Activated T-cell treated with anti-CD3 and anti-CD28 coated beads for 24 hours (primary cell): ENCODE results near the gene PCDHGA2.
"Not testable (repeated sequence)": the region's sequence is repeated elsewhere in the genome, so short reads cannot be mapped to it uniquely, and the experiment has no call there.

Experiments
- DNase-seq: peaks from one replicate; pipeline ENCODE4 v3.0.0-alpha.2; 2020; ENCODE audit warnings: low read depth

The PCDHGA2 gene

GRCh38 chr5:141349917-141350619 is 11.5 kb downstream of the PCDHGA2 start, which contains the start of gene PCDHGB1:
Gene PCDHGB1, plus strand, starts transcription at chr5:141350099. Its CDS starts 162 bp downstream, at chr5:141350261.
- no peak for DNase-seq

GRCh38 chr5:141351591-141351990 is 13.0 kb downstream of the PCDHGA2 start:
- DNase-seq: no peak

DNA sequence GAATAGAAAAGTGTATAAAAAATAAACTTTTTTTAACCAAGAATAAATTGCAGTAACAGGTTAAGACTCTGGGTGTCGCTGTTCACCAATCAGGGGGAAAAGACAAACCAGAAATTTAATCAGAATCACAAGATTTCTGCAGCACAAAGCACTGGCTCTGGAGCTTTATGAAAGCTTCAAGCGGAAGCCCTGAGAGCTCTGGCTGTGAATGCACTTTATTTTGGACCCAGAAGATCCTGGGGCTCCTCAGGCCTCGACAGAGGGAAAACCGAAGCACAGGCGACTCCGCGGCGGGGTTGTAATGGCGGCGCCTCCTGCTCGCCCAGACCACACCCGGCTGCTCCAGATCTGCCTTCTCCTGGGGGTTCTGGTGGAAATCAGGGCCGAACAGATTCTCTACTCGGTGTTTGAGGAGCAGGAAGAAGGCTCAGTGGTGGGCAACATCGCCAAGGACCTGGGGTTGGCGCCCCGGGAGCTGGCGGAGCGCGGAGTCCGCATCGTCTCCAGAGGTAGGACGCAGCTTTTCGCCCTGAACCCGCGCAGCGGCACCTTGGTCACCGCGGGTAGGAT is 16.4 kb downstream of the PCDHGA2 start, which contains the start of gene PCDHGA4:
TSS of gene PCDHGA4 (plus strand) at position 122 of the 570 bp plus-strand sequence. CDS start at position 209, 87 bp downstream.
- no peak for DNase-seq

- DNase-seq: no peak
Observed at GRCh38 chr5:141355641-141356040, 17.1 kb downstream of the PCDHGA2 start.

GRCh38 chr5:141356133-141356532 is 17.6 kb downstream of the PCDHGA2 start:
- DNase-seq: no peak

GRCh38 chr5:141356950-141357349 is 18.4 kb downstream of the PCDHGA2 start:
- DNase-seq: no peak

DNA sequence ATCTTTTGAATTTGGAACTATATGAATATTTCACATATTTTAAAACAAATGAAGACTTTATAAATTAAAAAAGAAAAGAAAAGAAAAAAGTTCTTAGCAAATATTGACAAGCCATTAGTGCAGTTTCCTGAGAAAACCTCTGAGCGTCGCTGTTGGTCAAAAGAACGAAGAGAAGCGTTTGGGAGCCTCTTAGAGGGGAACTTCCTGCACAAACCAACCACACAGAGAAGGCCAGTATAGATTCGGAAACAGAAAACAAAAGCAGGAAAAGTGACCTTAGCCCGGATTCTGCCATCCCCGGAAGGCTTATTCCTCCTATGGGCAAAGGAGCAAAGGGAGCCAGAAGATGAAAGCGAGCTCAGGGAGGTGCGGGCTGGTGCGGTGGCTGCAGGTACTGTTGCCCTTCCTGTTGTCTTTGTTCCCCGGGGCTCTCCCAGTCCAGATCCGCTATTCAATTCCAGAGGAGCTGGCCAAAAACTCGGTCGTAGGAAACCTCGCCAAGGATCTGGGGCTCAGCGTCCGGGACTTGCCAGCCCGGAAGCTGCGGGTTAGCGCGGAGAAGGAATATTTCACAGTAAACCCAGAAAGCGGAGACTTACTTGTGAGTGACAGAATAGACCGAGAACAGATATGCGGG is 21.3 kb downstream of the PCDHGA2 start, which contains the start of gene PCDHGB2:
TSS of gene PCDHGB2 (plus strand) at position 205 of the 637 bp plus-strand sequence. CDS start at position 347, 142 bp downstream.
- no peak for DNase-seq

GRCh38 chr5:141360685-141361084 is 22.1 kb downstream of the PCDHGA2 start:
- DNase-seq: no peak

DNA sequence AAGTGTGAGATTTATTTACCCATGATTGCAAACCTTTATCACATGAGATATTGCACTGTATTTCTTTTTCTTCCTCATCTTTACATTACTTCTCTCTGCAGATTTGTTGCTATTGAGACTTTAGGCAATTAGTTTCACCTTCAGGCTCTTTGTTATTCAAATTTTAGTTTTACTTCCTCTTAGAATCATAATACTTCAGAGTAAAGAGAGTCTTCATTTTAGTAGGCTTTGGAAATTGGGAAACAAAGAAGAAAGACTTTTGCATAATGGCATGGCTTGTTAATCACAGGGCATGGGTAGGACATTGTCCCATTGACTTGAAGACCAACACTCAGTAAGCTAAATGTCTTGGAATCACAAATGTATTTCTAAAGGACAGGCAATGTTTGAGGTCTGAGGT is 24.2 kb downstream of the PCDHGA2 start:
- DNase-seq: no peak

- no peak for DNase-seq
Observed at GRCh38 chr5:141363952-141364660, 25.5 kb downstream of the PCDHGA2 start, which contains the start of gene PCDHGA5. Gene PCDHGA5, plus strand, starts transcription at chr5:141364162. Its CDS starts 169 bp downstream, at chr5:141364331.

GRCh38 chr5:141366016-141366896 is 27.7 kb downstream of the PCDHGA2 start:
- no peak for DNase-seq

- DNase-seq: no peak
Observed at GRCh38 chr5:141369994-141370848, 31.7 kb downstream of the PCDHGA2 start, which contains the start of gene PCDHGB3. Gene PCDHGB3, plus strand, starts transcription at chr5:141370242. Its CDS starts 153 bp downstream, at chr5:141370395.

GRCh38 chr5:141371572-141372475 is 33.3 kb downstream of the PCDHGA2 start:
- no peak for DNase-seq

GRCh38 chr5:141373673-141374317 is 35.2 kb downstream of the PCDHGA2 start, which contains the start of gene PCDHGA6:
Gene PCDHGA6, plus strand, starts transcription at chr5:141373891. Its CDS starts 193 bp downstream, at chr5:141374084.
- DNase-seq: no peak

GRCh38 chr5:141374627-141375026 is 36.1 kb downstream of the PCDHGA2 start:
- DNase-seq: no peak

GRCh38 chr5:141375444-141376155 is 37.0 kb downstream of the PCDHGA2 start:
- DNase-seq: not testable (repeated sequence)

DNA sequence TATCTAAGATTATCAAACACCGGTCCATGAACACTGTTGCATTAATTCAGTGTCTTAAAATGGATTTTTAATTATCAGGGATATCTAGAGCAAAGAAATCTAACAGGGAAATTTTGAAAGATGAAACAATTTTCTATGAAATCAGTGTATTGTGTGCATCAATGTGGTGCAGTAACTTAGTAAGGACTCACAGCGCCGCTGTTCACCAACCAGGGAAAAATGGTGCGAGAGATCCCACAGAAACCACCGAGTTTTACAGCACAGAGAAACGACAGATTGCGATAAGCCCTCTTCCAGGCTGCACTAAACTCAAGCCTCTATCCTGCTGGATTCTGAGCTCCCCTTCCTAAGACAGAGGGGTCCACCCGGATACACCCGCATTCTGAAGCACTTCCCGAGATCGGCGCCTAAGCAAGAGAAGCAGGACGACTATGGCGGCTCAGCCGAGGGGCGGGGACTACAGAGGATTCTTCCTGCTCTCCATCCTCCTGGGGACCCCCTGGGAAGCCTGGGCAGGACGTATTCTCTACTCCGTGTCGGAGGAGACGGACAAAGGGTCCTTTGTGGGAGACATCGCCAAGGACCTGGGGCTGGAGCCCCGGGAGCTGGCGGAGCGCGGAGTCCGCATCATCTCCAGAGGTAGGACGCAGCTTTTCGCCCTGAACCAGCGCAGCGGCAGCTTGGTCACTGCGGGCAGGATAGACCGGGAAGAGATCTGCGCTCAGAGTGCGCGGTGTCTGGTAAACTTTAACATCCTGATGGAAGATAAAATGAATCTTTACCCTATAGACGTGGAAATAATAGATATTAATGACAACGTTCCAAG is 44.1 kb downstream of the PCDHGA2 start, which contains the start of gene PCDHGA7:
TSS of gene PCDHGA7 (plus strand) at position 274 of the 826 bp plus-strand sequence. CDS start at position 432, 158 bp downstream.
- no peak for DNase-seq
